ENCODE measurements around the gene DAB2. TPM values are rescaled to one million over a fixed set of nuclear protein-coding genes. Genes with fewer than 3 reads are reported as not detected.
A peak's percentile ranks its signal among the peaks of the same experiment; 100 is the strongest.

Gene DAB2
- total RNA-seq, 1 donor from 2014 or later = 164 TPM

- H3K27ac ChIP-seq = no peak overlapping the region
- H3K27me3 ChIP-seq (ENCODE audit: low read depth) = no peaks in the 10 kb centered on the region
- H3K4me1 ChIP-seq = no peaks in the 10 kb centered on the region
- DNase-seq (no peak), ATAC-seq (no peak)
- no peaks in the 10 kb centered on the region for H3K9me3 ChIP-seq
- no peak overlapping the region for H3K4me3 ChIP-seq
- TF ChIP-seq CTCF (IDR thresholded peaks at IDR 0.05) = no peak
- peaks cover 84% of the 10 kb centered on the region for H3K36me3 ChIP-seq
- intact Hi-C loops (cut with DNase I) = loop anchor here (10.0 kb wide), 1 partner anchor 165 kb away; no protein-coding TSS in a partner anchor
Measured at GRCh38 chr5:39379693-39380092, 45.1 kb downstream of the DAB2 start.

- Histone ChIP-seq H3K4me1 (no peaks in the 10 kb centered on the region), H3K9me3 (no peaks in the 10 kb centered on the region), H3K36me3 (peaks cover 88% of the 10 kb centered on the region), H3K4me3 (no peak overlapping the region), H3K27me3 (ENCODE audit: low read depth) (no peaks in the 10 kb centered on the region), H3K27ac (no peak overlapping the region)
- TF ChIP-seq CTCF (IDR thresholded peaks at IDR 0.05) = no peak
- ATAC-seq = no peak
- intact Hi-C loops (cut with DNase I) = loop anchor here (10.0 kb wide), 1 partner anchor 167 kb away; no protein-coding TSS in a partner anchor
- DNase-seq = no peak
Measured at GRCh38 chr5:39377613-39378012, 47.2 kb downstream of the DAB2 start.

- no peak overlapping the region for H3K4me3 ChIP-seq
- peak; percentile 74 to 82 for ATAC-seq
- no peaks in the 10 kb centered on the region for H3K4me1 ChIP-seq
- no peaks in the 10 kb centered on the region for H3K27me3 ChIP-seq (ENCODE audit: low read depth)
- intact Hi-C loops (cut with DNase I) = loop anchor here (10.0 kb wide), 1 partner anchor 168 kb away; no protein-coding TSS in a partner anchor
- no peak overlapping the region for H3K27ac ChIP-seq
- H3K9me3 ChIP-seq = no peaks in the 10 kb centered on the region
- TF ChIP-seq CTCF (IDR thresholded peaks at IDR 0.05) = peak; percentile 72
- H3K36me3 ChIP-seq = peaks cover 86% of the 10 kb centered on the region
- DNase-seq = no peak
Measured at GRCh38 chr5:39376293-39376714, 48.5 kb downstream of the DAB2 start.

GRCh38 chr5:39373791-39374190, 51.0 kb downstream of the DAB2 start:
- peak; percentile 34 to 61 for ATAC-seq
- no peaks in the 10 kb centered on the region for H3K27me3 ChIP-seq (ENCODE audit: low read depth)
- DNase-seq = no peak
- intact Hi-C loops (cut with DNase I) = loop anchor here (10.0 kb wide), 1 partner anchor 171 kb away; no protein-coding TSS in a partner anchor
- H3K4me3 ChIP-seq = no peak overlapping the region
- peaks cover 77% of the 10 kb centered on the region for H3K36me3 ChIP-seq
- no peak overlapping the region for H3K27ac ChIP-seq
- no peak for TF ChIP-seq CTCF (IDR thresholded peaks at IDR 0.05)
- no peaks in the 10 kb centered on the region for H3K9me3 ChIP-seq
- no peaks in the 10 kb centered on the region for H3K4me1 ChIP-seq

- Histone ChIP-seq H3K36me3 (peaks cover 58% of the 10 kb centered on the region), H3K27ac (no peak overlapping the region), H3K27me3 (ENCODE audit: low read depth) (no peaks in the 10 kb centered on the region), H3K9me3 (no peaks in the 10 kb centered on the region), H3K4me1 (no peaks in the 10 kb centered on the region), H3K4me3 (no peak overlapping the region)
- ATAC-seq (no peak), DNase-seq (no peak)
- intact Hi-C loops (cut with DNase I) = loop anchor here (10.0 kb wide), 1 partner anchor 174 kb away; no protein-coding TSS in a partner anchor
- TF ChIP-seq CTCF (IDR thresholded peaks at IDR 0.05) = no peak
Measured at GRCh38 chr5:39371367-39371635, 53.5 kb downstream of the DAB2 start.
